AG04450 (cell line): ENCODE data around the gene OSBPL5. TPM values are rescaled to one million over a fixed set of nuclear protein-coding genes. Genes with fewer than 3 reads are reported as not detected.

Experiments used
- CTCF ChIA-PET: fragments of 300-600, 350-600 bp; formaldehyde crosslinking; extraction: SDS; loops from one replicate; lab custom pipeline; 2022; ENCODE audit warnings: antibody characterized with exemption, inconsistent platforms; lab: Charles Lee
- POLR2A ChIA-PET: fragments of 350-600 bp; formaldehyde crosslinking; extraction: SDS; loops from one replicate; lab custom pipeline; 2021; ENCODE audit warnings: antibody characterized with exemption, inconsistent platforms; lab: Yijun Ruan, JAX
- DNase-seq: peaks from one replicate; pipeline ENCODE4 v3.0.0-alpha.2; 2011; ENCODE audit warnings: low read depth, low spot score
- H3K27ac ChIP-seq: one replicate; pipeline ENCODE4 v1.5.1; 2012; ENCODE audit warnings: low read depth, low read length, control low read depth
- H3K27me3 ChIP-seq: one replicate; pipeline ENCODE4 v1.6.0; 2012; ENCODE audit warnings: low read length; ENCODE audit not compliant: control insufficient read depth, insufficient read depth
- H3K4me3 ChIP-seq: 2 replicates; pipeline ENCODE4 v1.5.1; 2011; ENCODE audit warnings: mild to moderate bottlenecking, low read depth, low read length, control low read depth
- H3K9me3 ChIP-seq: 2 replicates; pipeline ENCODE4 v1.5.1; 2012; ENCODE audit warnings: low read length; ENCODE audit not compliant: control insufficient read depth, insufficient read depth
- CTCF ChIP-seq: IDR thresholded peaks from 2 replicates; pipeline ENCODE4 v1.5.1; 2011; ENCODE audit warnings: low read depth, low read length, control low read depth, inconsistent platforms
- polyA plus RNA-seq: library from polyadenylated mRNA; depleted of rRNA; stranded (reverse); fragments of >200 nt; gene quantifications from 2 replicates; pipeline ENCODE4 v1.2.3, GENCODE V29; 2011

Gene OSBPL5
- polyA plus RNA-seq, 1 experiment, result 7.4 TPM

GRCh38 chr11:3137486-3138177, 27.5 kb downstream of the OSBPL5 start:
- ChIA-PET CTCF (no interaction called here), POLR2A (no interaction called here)
- no peak for DNase-seq
- Histone ChIP-seq H3K4me3 (no peak overlapping the region), H3K27me3 (no peaks in the 10 kb centered on the region), H3K9me3 (no peaks in the 10 kb centered on the region; the same call in 1 of the 2 replicates), H3K27ac (no peak overlapping the region)
- no peak for TF ChIP-seq CTCF

- CTCF ChIA-PET, result interaction anchor here (1.0 kb wide), 1 partner anchor 45 kb away, joined by 3 read pairs; no protein-coding TSS in a partner anchor
- POLR2A ChIA-PET, result no interaction called here
Observed at GRCh38 chr11:3136546-3137455, 28.3 kb downstream of the OSBPL5 start.

GRCh38 chr11:3135481-3136440, 29.3 kb downstream of the OSBPL5 start:
- ChIA-PET POLR2A (no interaction called here), CTCF (interaction anchor here (1.0 kb wide), 1 partner anchor 44 kb away, joined by 3 read pairs; no protein-coding TSS in a partner anchor)
- H3K9me3 ChIP-seq, result no peaks in the 10 kb centered on the region; the same call in 1 of the 2 replicates
- no peak for TF ChIP-seq CTCF
- H3K27me3 ChIP-seq, result no peaks in the 10 kb centered on the region
- no peak overlapping the region for H3K27ac ChIP-seq
- no peak overlapping the region for H3K4me3 ChIP-seq
- DNase-seq, result no peak

More at GRCh38 chr11:3136546-3137455, 28.3 kb downstream of the OSBPL5 start:
- no peak overlapping the region for H3K4me3 ChIP-seq
- no peaks in the 10 kb centered on the region; the same call in 1 of the 2 replicates for H3K9me3 ChIP-seq
- H3K27me3 ChIP-seq, result no peaks in the 10 kb centered on the region
- H3K27ac ChIP-seq, result no peak overlapping the region
- no peak for DNase-seq
- TF ChIP-seq CTCF, result no peak

GRCh38 chr11:3134651-3135480, 30.2 kb downstream of the OSBPL5 start:
- CTCF ChIA-PET, result no interaction called here
- H3K27ac ChIP-seq, result no peak overlapping the region
- H3K27me3 ChIP-seq, result no peaks in the 10 kb centered on the region
- H3K9me3 ChIP-seq, result no peaks in the 10 kb centered on the region; the same call in 1 of the 2 replicates
- H3K4me3 ChIP-seq, result no peak overlapping the region
- no peak for TF ChIP-seq CTCF
- DNase-seq, result no peak
- POLR2A ChIA-PET, result no interaction called here
